Liver (tissue), 9 donors: ENCODE results near the gene CMTM7. TPM values are rescaled to one million over a fixed set of nuclear protein-coding genes. Genes with fewer than 3 reads are reported as not detected.

Source experiments
- DNase-seq: peaks from one replicate; pipeline ENCODE4 v3.0.0-alpha.2; 2017; ENCODE audit warnings: low spot score
- H3K27ac ChIP-seq, 2 donors: one replicate each; pipeline ENCODE4 v1.7.0; 2013; ENCODE audit warnings: inconsistent platforms in 2 of 2, low read length in 2 of 2, control low read depth in 1 of 2, low read depth in 1 of 2, mild to moderate bottlenecking in 1 of 2
- H3K27me3 ChIP-seq, 4 donors: one replicate each; pipeline versions ENCODE4 v1.6.1 to v1.7.0; 2013; ENCODE audit warnings: low read length in 3 of 4, inconsistent platforms in 1 of 4, mild to moderate bottlenecking in 1 of 4, moderate library complexity in 1 of 4; ENCODE audit not compliant: control insufficient read depth in 4 of 4, insufficient read depth in 4 of 4
- H3K36me3 ChIP-seq, 4 donors: one replicate each; pipeline versions ENCODE4 v1.6.1 to v1.7.0; 2013; ENCODE audit warnings: low read length in 3 of 4, mild to moderate bottlenecking in 3 of 4, low read depth in 1 of 4, moderate library complexity in 1 of 4; ENCODE audit not compliant: control insufficient read depth in 4 of 4, insufficient read depth in 3 of 4
- H3K4me1 ChIP-seq, 4 donors: one replicate each; pipeline versions ENCODE4 v1.6.1 to v1.7.0; 2013; ENCODE audit warnings: low read length in 3 of 4, mild to moderate bottlenecking in 3 of 4, moderate library complexity in 1 of 4; ENCODE audit not compliant: control insufficient read depth in 4 of 4, insufficient read depth in 4 of 4
- H3K4me3 ChIP-seq, 3 donors: one replicate each; pipeline versions ENCODE4 v1.6.1 to v1.7.0; 2013; ENCODE audit warnings: low read length in 3 of 3, control low read depth in 1 of 3, low read depth in 1 of 3, mild to moderate bottlenecking in 1 of 3
- H3K9ac ChIP-seq, 2 donors: one replicate each; pipeline ENCODE4 v1.7.0; 2013; ENCODE audit warnings: low read length in 2 of 2, mild to moderate bottlenecking in 2 of 2, moderate library complexity in 2 of 2, control low read depth in 1 of 2, low read depth in 1 of 2
- H3K9me3 ChIP-seq, 4 donors: one replicate each; pipeline versions ENCODE4 v1.6.1 to v1.7.0; 2013; ENCODE audit warnings: low read length in 3 of 4; ENCODE audit not compliant: control insufficient read depth in 4 of 4
- ATF3 ChIP-seq: IDR thresholded peaks from 2 replicates; pipeline ENCODE4 v1.6.1; 2016; ENCODE audit warnings: antibody characterized with exemption
- EGR1 ChIP-seq, 2 donors: IDR thresholded peaks; 2 replicates each; pipeline ENCODE4 v1.6.1; 2016 to 2018; ENCODE audit warnings: antibody characterized with exemption in 2 of 2, low read depth in 2 of 2
- FOXA1 ChIP-seq: IDR thresholded peaks from 2 replicates; pipeline ENCODE4 v1.6.1; 2016; ENCODE audit warnings: antibody characterized with exemption
- GABPA ChIP-seq, 2 donors: IDR thresholded peaks in 1 of 2; conservative IDR thresholded peaks in 1 of 2; 2 replicates each; pipeline ENCODE4 v1.6.1; 2016; ENCODE audit warnings: antibody characterized with exemption in 2 of 2, mild to moderate bottlenecking in 1 of 2, moderate library complexity in 1 of 2
- HNF4A ChIP-seq, 2 donors: conservative IDR thresholded peaks; 2 replicates each; pipeline ENCODE4 v1.6.1; 2016; ENCODE audit warnings: antibody characterized with exemption in 2 of 2, mild to moderate bottlenecking in 2 of 2
- HNF4G ChIP-seq: IDR thresholded peaks from 2 replicates; pipeline ENCODE4 v1.6.1; 2016; ENCODE audit warnings: antibody characterized with exemption
- JUND ChIP-seq, 2 donors: IDR thresholded peaks; 2 replicates each; pipeline ENCODE4 v1.6.1; 2016; ENCODE audit warnings: antibody characterized with exemption in 2 of 2
- NR2F2 ChIP-seq: IDR thresholded peaks from 2 replicates; pipeline ENCODE4 v1.6.1; 2016; ENCODE audit warnings: antibody characterized with exemption
- RAD21 ChIP-seq, 2 donors: IDR thresholded peaks; 2 replicates each; pipeline ENCODE4 v1.6.1; 2016; ENCODE audit warnings: antibody characterized with exemption in 2 of 2, mild to moderate bottlenecking in 2 of 2
- REST ChIP-seq: IDR thresholded peaks from 2 replicates; pipeline ENCODE4 v1.6.1; 2016; ENCODE audit warnings: antibody characterized with exemption, mild to moderate bottlenecking
- TAF1 ChIP-seq: conservative IDR thresholded peaks from 2 replicates; pipeline ENCODE4 v1.6.1; 2016; ENCODE audit warnings: antibody characterized with exemption, mild to moderate bottlenecking
- YY1 ChIP-seq: IDR thresholded peaks from 2 replicates; pipeline ENCODE4 v1.6.1; 2016; ENCODE audit warnings: antibody characterized with exemption, mild to moderate bottlenecking
- WGBS: extraction: QIAGEN DNeasy Blood & Tissue Kit; methylation state at CpG from one replicate; pipeline ENCODE4 v1.1.7; 2013; 5-methylcytosine and 5-hydroxymethylcytosine counted together
- polyA plus RNA-seq, 2 donors: library from polyadenylated mRNA; stranded (reverse) in 1 of 2; unstranded in 1 of 2; fragments of 200-250 nt in 1 of 2; fragments of >200 nt in 1 of 2; fragmentation: Nextera tagmentation in 1 of 2; extraction: Ambion mirVana in 1 of 2; gene quantifications; one replicate each; pipeline versions ENCODE4 v1.2.1 to v1.2.3, GENCODE V29; 2013 to 2015
- total RNA-seq, 2 donors: library from RNA; depleted of rRNA; stranded (reverse); fragments of >200 nt; gene quantifications; one replicate each; pipeline ENCODE4 v1.2.3, GENCODE V29; 2014
- TF ChIP-seq, protein P1 (sequence below): IDR thresholded peaks from 2 replicates; pipeline ENCODE4 v1.6.1; 2016; ENCODE audit warnings: antibody characterized with exemption
- TF ChIP-seq, protein P2 (sequence below): fragments of 150-350 bp; IDR thresholded peaks from 2 replicates; pipeline ENCODE4 v1.5.1; 2017; ENCODE audit warnings: improper control_type of control experiment, low read depth, low read length; ENCODE audit not compliant: missing input control
- TF ChIP-seq, protein P3 (sequence below): IDR thresholded peaks from 2 replicates; pipeline ENCODE4 v1.6.1; 2016; ENCODE audit warnings: antibody characterized with exemption
- donor health status: healthy.
- donor health status: healthy.
- donor health status: healthy.
- donor health status: healthy.
- donor health status: healthy.

The CMTM7 gene
- total and polyA plus RNA-seq, 4 donors, result 3.6 to 20.3 (median 4.1) TPM

- Histone ChIP-seq H3K9ac (no peak overlapping the region), H3K4me1 (peaks cover 0 to 2% (median 0%) of the 10 kb centered on the region in 4 donors), H3K4me3 (no peak overlapping the region), H3K27ac (no peak overlapping the region), H3K9me3 (no peaks in the 10 kb centered on the region), H3K36me3 (no peaks in the 10 kb centered on the region), H3K27me3 (no peaks in the 10 kb centered on the region)
- WGBS, result 96% methylated on average over 3 of the region's 3 CpGs
- no peak for DNase-seq
- TF ChIP-seq ATF3 (no peak), TAF1 (no peak), JUND (IDR thresholded peaks at IDR 0.05) (no peak), HNF4A (conservative IDR thresholded peaks at IDR 0.05) (no peak), HNF4G (no peak), FOXA1 (no peak), GABPA (IDR thresholded peaks at IDR 0.05 in 1 of 2, conservative IDR thresholded peaks at IDR 0.05 in 1 of 2) (no peak), REST (no peak), YY1 (no peak), EGR1 (IDR thresholded peaks at IDR 0.05; ENCODE audit: low read depth in 2 of 2) (no peak), NR2F2 (no peak), RAD21 (IDR thresholded peaks at IDR 0.05) (no peak)
- TF ChIP-seq, protein P1, sequence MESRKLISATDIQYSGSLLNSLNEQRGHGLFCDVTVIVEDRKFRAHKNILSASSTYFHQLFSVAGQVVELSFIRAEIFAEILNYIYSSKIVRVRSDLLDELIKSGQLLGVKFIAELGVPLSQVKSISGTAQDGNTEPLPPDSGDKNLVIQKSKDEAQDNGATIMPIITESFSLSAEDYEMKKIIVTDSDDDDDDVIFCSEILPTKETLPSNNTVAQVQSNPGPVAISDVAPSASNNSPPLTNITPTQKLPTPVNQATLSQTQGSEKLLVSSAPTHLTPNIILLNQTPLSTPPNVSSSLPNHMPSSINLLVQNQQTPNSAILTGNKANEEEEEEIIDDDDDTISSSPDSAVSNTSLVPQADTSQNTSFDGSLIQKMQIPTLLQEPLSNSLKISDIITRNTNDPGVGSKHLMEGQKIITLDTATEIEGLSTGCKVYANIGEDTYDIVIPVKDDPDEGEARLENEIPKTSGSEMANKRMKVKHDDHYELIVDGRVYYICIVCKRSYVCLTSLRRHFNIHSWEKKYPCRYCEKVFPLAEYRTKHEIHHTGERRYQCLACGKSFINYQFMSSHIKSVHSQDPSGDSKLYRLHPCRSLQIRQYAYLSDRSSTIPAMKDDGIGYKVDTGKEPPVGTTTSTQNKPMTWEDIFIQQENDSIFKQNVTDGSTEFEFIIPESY, result no peak
- TF ChIP-seq, protein P2, sequence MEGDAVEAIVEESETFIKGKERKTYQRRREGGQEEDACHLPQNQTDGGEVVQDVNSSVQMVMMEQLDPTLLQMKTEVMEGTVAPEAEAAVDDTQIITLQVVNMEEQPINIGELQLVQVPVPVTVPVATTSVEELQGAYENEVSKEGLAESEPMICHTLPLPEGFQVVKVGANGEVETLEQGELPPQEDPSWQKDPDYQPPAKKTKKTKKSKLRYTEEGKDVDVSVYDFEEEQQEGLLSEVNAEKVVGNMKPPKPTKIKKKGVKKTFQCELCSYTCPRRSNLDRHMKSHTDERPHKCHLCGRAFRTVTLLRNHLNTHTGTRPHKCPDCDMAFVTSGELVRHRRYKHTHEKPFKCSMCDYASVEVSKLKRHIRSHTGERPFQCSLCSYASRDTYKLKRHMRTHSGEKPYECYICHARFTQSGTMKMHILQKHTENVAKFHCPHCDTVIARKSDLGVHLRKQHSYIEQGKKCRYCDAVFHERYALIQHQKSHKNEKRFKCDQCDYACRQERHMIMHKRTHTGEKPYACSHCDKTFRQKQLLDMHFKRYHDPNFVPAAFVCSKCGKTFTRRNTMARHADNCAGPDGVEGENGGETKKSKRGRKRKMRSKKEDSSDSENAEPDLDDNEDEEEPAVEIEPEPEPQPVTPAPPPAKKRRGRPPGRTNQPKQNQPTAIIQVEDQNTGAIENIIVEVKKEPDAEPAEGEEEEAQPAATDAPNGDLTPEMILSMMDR, result no peak
- TF ChIP-seq, protein P3, sequence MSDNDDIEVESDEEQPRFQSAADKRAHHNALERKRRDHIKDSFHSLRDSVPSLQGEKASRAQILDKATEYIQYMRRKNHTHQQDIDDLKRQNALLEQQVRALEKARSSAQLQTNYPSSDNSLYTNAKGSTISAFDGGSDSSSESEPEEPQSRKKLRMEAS, result no peak
These were observed 39.8 kb downstream of the CMTM7 start for GRCh38 chr3:32431481-32431880.
